Stimulated activated CD4-positive, alpha-beta T cell treated with anti-CD3 and anti-CD28 coated beads, TNF-alpha, amount 100 ng/mL, for 1 hour (primary cell): Measurements from ENCODE around the gene LPGAT1.

Source experiments
- DNase-seq, 3 donors: peaks; one replicate each; pipeline ENCODE4 v3.0.0-alpha.2; 2020; ENCODE audit warnings: low read depth in 3 of 3, low spot score in 1 of 3

Gene LPGAT1

GRCh38 chr1:211775170-211775569 is 55.4 kb downstream of the LPGAT1 start:
- no peak for DNase-seq

- DNase-seq, result no peak
Observed at GRCh38 chr1:211764701-211765100, 65.9 kb downstream of the LPGAT1 start.

- DNase-seq, result no peak
Observed at GRCh38 chr1:211762206-211762605, 68.4 kb downstream of the LPGAT1 start.

GRCh38 chr1:211761400-211761799 is 69.2 kb downstream of the LPGAT1 start:
- no peak for DNase-seq

GRCh38 chr1:211756471-211757020 is 74.0 kb downstream of the LPGAT1 start:
- DNase-seq, result no peak

- no peak for DNase-seq
Observed at GRCh38 chr1:211753649-211754251, 76.8 kb downstream of the LPGAT1 start.

GRCh38 chr1:211752951-211753486 is 77.5 kb downstream of the LPGAT1 start:
- no peak for DNase-seq

GRCh38 chr1:211752317-211752716 is 78.2 kb downstream of the LPGAT1 start:
- no peak for DNase-seq

- no peak for DNase-seq
Observed at GRCh38 chr1:211751438-211751837, 79.1 kb downstream of the LPGAT1 start.

GRCh38 chr1:211750599-211750998 is 80.0 kb downstream of the LPGAT1 start:
- DNase-seq, result no peak

GRCh38 chr1:211749251-211749650 is 81.3 kb downstream of the LPGAT1 start:
- DNase-seq, result no peak

- no peak for DNase-seq
Observed at GRCh38 chr1:211748810-211749209, 81.8 kb downstream of the LPGAT1 start.

- DNase-seq, result no peak
Observed at GRCh38 chr1:211742889-211743529, 87.6 kb downstream of the LPGAT1 start.

GRCh38 chr1:211742272-211742671 is 88.3 kb downstream of the LPGAT1 start:
- DNase-seq, result no peak

GRCh38 chr1:211741788-211742187 is 88.8 kb downstream of the LPGAT1 start:
- no peak for DNase-seq

GRCh38 chr1:211741116-211741515 is 89.4 kb downstream of the LPGAT1 start:
- no peak for DNase-seq

GRCh38 chr1:211739671-211740411 is 90.7 kb downstream of the LPGAT1 start:
- DNase-seq, result no peak

GRCh38 chr1:211738691-211739301 is 91.8 kb downstream of the LPGAT1 start:
- no peak for DNase-seq

- no peak for DNase-seq
Observed at GRCh38 chr1:211738096-211738690, 92.4 kb downstream of the LPGAT1 start.

GRCh38 chr1:211737115-211738035 is 93.2 kb downstream of the LPGAT1 start:
- no peak for DNase-seq
